ENCODE data around the gene EDC4. TPM values are rescaled to one million over a fixed set of nuclear protein-coding genes. Genes with fewer than 3 reads are reported as not detected.

Gene EDC4
- total and polyA plus RNA-seq, 2 of the 13 experiments (the other 11 are each of a cell fraction or from before 2014, with no cell fraction given) = 51.4 to 59.1 TPM

DNA sequence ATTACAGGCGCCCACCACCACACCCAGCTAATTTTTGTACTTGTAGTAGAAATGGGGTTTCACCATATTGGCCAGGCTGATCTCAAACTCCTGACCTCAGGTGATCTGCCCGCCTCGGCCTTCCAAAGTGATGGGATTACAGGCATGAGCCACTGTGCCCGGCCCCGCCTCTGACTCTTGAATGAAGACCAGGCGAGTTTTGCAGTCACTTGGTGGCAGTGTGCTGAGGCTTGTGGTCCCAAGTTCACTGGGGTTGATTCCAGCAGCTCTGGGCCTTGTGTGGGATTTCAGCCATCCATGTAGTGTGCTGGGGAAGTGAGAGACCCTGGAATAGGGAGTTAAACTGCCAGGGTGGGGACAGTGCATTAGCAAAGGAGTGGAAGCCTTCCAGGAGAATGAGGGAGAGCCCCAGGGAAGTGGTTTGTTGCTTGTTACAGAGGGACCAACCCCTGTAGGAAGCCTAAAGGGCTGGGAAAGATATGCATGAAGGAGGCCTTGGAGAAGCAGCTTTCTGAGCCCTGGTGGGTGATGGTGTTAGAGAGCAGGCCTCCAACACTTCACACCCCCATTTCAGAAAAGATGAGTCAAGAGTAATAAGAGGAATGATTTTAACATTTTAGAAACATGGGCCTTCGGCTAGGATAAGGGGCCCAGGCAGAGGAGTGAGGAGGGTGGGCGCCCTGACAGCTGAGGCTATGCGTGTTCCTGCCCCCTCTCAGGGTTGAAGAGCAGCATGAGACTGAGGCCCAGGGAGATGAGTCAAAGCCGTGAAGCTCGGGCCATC is 34.7 kb downstream of the EDC4 start (continued):
- TF ChIP-seq SOX6 (IDR thresholded peaks at IDR 0.05) (no peak), SOX6 (CRISPR knock-in tag; IDR thresholded peaks at IDR 0.05) (no peak), ZFX (CRISPR knock-in tag; IDR thresholded peaks at IDR 0.05; ENCODE audit: low read depth) (peak; percentile 45; the same call in 1 of the 2 replicates)
- TF ChIP-seq, protein P1, sequence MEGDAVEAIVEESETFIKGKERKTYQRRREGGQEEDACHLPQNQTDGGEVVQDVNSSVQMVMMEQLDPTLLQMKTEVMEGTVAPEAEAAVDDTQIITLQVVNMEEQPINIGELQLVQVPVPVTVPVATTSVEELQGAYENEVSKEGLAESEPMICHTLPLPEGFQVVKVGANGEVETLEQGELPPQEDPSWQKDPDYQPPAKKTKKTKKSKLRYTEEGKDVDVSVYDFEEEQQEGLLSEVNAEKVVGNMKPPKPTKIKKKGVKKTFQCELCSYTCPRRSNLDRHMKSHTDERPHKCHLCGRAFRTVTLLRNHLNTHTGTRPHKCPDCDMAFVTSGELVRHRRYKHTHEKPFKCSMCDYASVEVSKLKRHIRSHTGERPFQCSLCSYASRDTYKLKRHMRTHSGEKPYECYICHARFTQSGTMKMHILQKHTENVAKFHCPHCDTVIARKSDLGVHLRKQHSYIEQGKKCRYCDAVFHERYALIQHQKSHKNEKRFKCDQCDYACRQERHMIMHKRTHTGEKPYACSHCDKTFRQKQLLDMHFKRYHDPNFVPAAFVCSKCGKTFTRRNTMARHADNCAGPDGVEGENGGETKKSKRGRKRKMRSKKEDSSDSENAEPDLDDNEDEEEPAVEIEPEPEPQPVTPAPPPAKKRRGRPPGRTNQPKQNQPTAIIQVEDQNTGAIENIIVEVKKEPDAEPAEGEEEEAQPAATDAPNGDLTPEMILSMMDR (CRISPR knock-in tag; IDR thresholded peaks at IDR 0.05) = peak; percentile 67

DNA sequence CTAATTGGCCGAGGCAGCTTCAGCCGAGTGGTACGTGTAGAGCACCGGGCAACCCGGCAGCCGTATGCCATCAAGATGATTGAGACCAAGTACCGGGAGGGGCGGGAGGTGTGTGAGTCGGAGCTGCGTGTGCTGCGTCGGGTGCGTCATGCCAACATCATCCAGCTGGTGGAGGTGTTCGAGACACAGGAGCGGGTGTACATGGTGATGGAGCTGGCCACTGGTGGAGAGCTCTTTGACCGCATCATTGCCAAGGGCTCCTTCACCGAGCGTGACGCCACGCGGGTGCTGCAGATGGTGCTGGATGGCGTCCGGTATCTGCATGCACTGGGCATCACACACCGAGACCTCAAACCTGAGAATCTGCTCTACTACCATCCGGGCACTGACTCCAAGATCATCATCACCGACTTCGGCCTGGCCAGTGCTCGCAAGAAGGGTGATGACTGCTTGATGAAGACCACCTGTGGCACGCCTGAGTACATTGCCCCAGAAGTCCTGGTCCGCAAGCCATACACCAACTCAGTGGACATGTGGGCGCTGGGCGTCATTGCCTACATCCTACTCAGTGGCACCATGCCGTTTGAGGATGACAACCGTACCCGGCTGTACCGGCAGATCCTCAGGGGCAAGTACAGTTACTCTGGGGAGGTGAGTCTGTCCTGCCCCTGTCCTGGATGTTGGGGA is 36.3 kb downstream of the EDC4 start:
- Histone ChIP-seq H2AFZ (ENCODE audit: low read length) (no peak overlapping the region), H3K4me3 (replicated peaks in 1 of 3; ENCODE audit: insufficient read depth in 1 of 3, low read depth in 2 of 3, low read length in 3 of 3) (no peak overlapping the region), H3K79me2 (ENCODE audit: insufficient read depth, low read length) (no peaks in the 10 kb centered on the region), H3K27me3 (ENCODE audit: control insufficient read depth in 1 of 2, insufficient read depth in 2 of 2, low read length in 2 of 2) (no peaks in the 10 kb centered on the region), H3K27ac (ENCODE audit: extremely low read length, insufficient read depth, low read length) (no peak overlapping the region), H3K9ac (ENCODE audit: insufficient read depth, low read depth, low read length) (no peak overlapping the region), H3K4me2 (ENCODE audit: low read depth, low read length) (no peak overlapping the region), H3K9me3 (ENCODE audit: low read length) (no peaks in the 10 kb centered on the region), H4K20me1 (ENCODE audit: insufficient read depth, low read length) (no peaks in the 10 kb centered on the region; the same call in 1 of the 2 replicates), H3K36me3 (replicated peaks in 1 of 2; ENCODE audit: control insufficient read depth in 1 of 2, insufficient read depth in 2 of 2, low read length in 2 of 2) (peaks cover 10 to 29% of the 10 kb centered on the region in 2 experiments), H3K4me1 (ENCODE audit: insufficient read depth, low read length) (peaks cover 13% of the 10 kb centered on the region)
- DNase-seq (ENCODE audit: low spot score) (no peak), FAIRE-seq (no peak), ATAC-seq (no peak; the same call in 2 of the 3 replicates)
- in situ Hi-C loops (cut with HindIII; ENCODE audit: extremely low pct_ligation_motif_present, low pct_unique_long_range_greater_than_20kb) = no loop called here
- POLR2A ChIA-PET = interaction anchor here (0.6 kb wide), 1 partner anchor 93 kb away, joined by 3 read pairs; no protein-coding TSS in a partner anchor
- 98% methylated on average over 21 of the region's 36 CpGs for WGBS (ENCODE audit: low lambda C conversion rate)
- BruUV-seq (replicated peaks) = TSS peak; percentile 44
- CTCF ChIA-PET (ENCODE audit: low intra/inter-chr PET ratio, low total read pairs) = no interaction called here
- intact Hi-C loops (cut with micrococcal nuclease; ENCODE audit: unreplicated experiment) = no loop called here
- TF ChIP-seq ZNF510 (CRISPR knock-in tag; IDR thresholded peaks at IDR 0.05; ENCODE audit: low read depth) = no peak
- TF ChIP-seq ZNF761 (CRISPR knock-in tag; conservative IDR thresholded peaks at IDR 0.05) = no peak
- TF ChIP-seq ZSCAN29 (CRISPR knock-in tag; conservative IDR thresholded peaks at IDR 0.05) = no peak
- TF ChIP-seq AGO2 (optimal IDR thresholded peaks at IDR 0.05; ENCODE audit: low read depth, low read length) = peak; percentile 59
- TF ChIP-seq, protein P2, sequence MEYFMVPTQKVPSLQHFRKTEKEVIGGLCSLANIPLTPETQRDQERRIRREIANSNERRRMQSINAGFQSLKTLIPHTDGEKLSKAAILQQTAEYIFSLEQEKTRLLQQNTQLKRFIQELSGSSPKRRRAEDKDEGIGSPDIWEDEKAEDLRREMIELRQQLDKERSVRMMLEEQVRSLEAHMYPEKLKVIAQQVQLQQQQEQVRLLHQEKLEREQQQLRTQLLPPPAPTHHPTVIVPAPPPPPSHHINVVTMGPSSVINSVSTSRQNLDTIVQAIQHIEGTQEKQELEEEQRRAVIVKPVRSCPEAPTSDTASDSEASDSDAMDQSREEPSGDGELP (IDR thresholded peaks at IDR 0.05; ENCODE audit: borderline replicate concordance, low read depth) = no peak
- TF ChIP-seq, protein P3, sequence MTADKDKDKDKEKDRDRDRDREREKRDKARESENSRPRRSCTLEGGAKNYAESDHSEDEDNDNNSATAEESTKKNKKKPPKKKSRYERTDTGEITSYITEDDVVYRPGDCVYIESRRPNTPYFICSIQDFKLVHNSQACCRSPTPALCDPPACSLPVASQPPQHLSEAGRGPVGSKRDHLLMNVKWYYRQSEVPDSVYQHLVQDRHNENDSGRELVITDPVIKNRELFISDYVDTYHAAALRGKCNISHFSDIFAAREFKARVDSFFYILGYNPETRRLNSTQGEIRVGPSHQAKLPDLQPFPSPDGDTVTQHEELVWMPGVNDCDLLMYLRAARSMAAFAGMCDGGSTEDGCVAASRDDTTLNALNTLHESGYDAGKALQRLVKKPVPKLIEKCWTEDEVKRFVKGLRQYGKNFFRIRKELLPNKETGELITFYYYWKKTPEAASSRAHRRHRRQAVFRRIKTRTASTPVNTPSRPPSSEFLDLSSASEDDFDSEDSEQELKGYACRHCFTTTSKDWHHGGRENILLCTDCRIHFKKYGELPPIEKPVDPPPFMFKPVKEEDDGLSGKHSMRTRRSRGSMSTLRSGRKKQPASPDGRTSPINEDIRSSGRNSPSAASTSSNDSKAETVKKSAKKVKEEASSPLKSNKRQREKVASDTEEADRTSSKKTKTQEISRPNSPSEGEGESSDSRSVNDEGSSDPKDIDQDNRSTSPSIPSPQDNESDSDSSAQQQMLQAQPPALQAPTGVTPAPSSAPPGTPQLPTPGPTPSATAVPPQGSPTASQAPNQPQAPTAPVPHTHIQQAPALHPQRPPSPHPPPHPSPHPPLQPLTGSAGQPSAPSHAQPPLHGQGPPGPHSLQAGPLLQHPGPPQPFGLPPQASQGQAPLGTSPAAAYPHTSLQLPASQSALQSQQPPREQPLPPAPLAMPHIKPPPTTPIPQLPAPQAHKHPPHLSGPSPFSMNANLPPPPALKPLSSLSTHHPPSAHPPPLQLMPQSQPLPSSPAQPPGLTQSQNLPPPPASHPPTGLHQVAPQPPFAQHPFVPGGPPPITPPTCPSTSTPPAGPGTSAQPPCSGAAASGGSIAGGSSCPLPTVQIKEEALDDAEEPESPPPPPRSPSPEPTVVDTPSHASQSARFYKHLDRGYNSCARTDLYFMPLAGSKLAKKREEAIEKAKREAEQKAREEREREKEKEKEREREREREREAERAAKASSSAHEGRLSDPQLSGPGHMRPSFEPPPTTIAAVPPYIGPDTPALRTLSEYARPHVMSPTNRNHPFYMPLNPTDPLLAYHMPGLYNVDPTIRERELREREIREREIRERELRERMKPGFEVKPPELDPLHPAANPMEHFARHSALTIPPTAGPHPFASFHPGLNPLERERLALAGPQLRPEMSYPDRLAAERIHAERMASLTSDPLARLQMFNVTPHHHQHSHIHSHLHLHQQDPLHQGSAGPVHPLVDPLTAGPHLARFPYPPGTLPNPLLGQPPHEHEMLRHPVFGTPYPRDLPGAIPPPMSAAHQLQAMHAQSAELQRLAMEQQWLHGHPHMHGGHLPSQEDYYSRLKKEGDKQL (CRISPR knock-in tag; IDR thresholded peaks at IDR 0.05; ENCODE audit: low read depth) = no peak
- no peak for TF ChIP-seq LCORL (IDR thresholded peaks at IDR 0.05)
- no peak for TF ChIP-seq LCORL (CRISPR knock-in tag; IDR thresholded peaks at IDR 0.05)
- no peak for TF ChIP-seq HNF4A (CRISPR knock-in tag; IDR thresholded peaks at IDR 0.05)
- TF ChIP-seq ZNF296 (CRISPR knock-in tag; conservative IDR thresholded peaks at IDR 0.05) = no peak
